GDM1 (cell line): ENCODE measurements around the gene ANKZF1.
A peak's percentile ranks its signal among the peaks of the same experiment; 100 is the strongest.

Source experiments
- DNase-seq: peaks from one replicate; lab custom pipeline; 2025; lab: John Stamatoyannopoulos, UW

Gene ANKZF1

DNA sequence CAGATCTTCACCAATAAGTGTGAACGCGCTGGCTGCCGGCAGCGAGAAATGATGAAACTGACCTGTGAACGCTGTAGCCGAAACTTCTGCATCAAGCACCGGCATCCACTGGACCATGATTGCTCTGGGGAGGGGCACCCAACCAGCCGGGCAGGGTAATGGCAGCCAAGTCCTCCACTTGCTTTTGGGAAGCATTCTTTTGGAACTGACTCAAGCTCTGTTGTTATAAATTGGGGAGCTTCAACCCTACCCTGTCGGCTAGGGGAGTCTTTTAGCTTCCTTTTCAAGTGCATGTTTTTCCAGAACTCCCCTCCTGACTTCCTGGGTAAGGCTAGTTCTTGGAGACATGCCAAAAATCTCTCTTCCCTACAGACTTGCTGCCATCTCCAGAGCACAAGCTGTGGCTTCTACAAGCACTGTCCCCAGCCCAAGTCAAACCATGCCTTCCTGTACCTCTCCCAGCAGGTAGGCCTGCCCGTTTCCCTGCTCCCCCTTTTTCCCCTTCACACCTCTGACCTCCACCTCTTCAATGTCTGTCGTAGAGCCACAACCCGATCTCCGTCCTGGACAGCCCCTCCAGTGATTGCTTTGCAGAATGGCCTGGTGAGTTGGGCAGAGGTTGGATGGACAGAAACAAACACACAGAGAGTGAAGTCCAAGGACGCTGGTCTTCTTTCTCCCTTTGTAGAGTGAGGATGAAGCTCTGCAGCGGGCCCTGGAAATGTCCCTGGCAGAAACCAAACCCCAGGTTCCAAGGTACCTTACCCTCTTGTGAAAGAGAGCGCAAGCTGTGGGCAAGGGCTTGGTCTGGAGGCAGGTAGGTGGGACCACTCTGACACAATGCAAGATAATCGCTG is 21.5 kb upstream of the ANKZF1 start:
- no peak for DNase-seq

- DNase-seq: peak; percentile 72
Measured at GRCh38 chr2:219209236-219210195, 20.1 kb upstream of the ANKZF1 start.

GRCh38 chr2:219210196-219210885 is 19.3 kb upstream of the ANKZF1 start:
- no peak for DNase-seq

- no peak for DNase-seq
Measured at GRCh38 chr2:219210886-219211362, 18.7 kb upstream of the ANKZF1 start.

DNA sequence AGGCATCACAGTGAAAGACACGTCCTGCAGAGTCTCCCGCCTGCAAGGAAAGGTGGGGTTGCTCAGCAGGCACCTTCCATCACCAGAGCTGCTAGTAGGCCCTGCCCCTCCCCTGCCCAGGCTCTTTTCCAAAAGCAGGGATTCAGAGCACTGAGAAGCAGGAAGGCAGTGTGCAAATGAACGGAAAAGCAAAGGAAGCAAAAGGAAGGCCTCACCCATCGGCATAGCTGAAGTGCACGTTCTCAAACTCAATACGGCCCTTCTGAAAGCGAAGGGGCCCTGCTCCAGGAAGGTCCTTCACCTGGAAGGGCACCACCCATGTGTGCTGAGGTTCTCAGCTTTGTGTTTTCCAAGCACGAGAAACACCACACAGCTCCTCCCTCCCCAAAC is 16.6 kb upstream of the ANKZF1 start:
- DNase-seq: no peak

- no peak for DNase-seq
Measured at GRCh38 chr2:219213486-219214071, 16.0 kb upstream of the ANKZF1 start.

- DNase-seq: no peak
Measured at GRCh38 chr2:219214141-219214540, 15.5 kb upstream of the ANKZF1 start.

GRCh38 chr2:219214786-219215185 is 14.8 kb upstream of the ANKZF1 start:
- DNase-seq: no peak

DNA sequence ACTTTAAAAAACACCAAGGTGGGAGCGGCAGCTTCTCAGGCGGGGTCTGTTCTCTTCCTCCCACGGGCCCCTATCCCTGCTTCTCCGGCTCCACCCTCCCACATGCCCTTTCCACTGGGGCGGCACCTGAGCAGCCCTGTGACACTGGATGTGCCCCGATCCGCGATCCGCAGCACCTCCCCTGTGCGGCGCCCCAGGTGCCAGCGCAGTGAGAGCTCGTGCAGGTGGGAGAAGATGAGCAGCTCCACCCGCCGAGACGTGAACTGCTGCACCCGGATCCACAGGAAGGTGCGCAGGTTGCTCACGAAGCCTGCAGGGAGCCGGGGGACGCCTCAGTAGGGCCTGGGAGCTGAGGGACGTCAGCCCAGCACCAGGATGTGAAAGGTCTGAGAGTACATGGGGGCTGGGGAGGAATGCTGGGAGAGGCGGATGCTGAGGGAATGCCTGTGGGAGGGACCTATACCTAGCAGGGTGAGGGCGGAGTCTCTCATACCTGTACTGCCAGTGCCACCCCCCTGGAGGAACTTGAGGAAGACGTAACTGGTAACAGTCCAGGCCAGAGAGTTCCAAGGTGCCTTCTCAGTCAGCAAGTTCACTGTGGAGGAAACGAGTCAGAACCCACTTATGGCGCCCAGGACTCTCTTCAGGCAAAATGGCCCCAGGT is 13.6 kb upstream of the ANKZF1 start:
- no peak for DNase-seq

DNA sequence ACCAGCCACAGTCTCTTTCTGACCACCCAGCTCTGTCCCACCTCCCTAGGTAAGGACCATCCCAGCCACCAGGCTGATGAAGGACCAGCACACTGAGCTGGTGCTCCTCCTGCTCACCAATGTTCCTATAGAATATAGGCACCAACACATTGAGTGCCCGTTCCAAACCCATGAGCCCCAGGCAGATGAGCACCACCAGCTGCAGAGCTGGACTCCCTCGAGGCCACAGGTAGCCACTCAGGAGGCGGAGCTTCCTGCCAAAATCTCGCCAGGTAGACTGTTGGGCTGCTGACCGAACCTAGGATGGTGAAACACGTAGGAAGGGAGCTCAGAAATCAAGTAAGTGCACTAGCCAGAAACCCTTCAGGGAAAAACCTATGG is 13.1 kb upstream of the ANKZF1 start:
- DNase-seq: no peak

GRCh38 chr2:219218217-219218731 is 11.3 kb upstream of the ANKZF1 start:
- no peak for DNase-seq

GRCh38 chr2:219218732-219219701 is 10.6 kb upstream of the ANKZF1 start, which contains the start of gene ABCB6:
Gene ABCB6, minus strand, starts transcription at chr2:219218958. Its CDS starts 285 bp downstream, at chr2:219218673.
- DNase-seq: no peak

GRCh38 chr2:219219784-219220532 is 9.6 kb upstream of the ANKZF1 start:
- DNase-seq: no peak

DNA sequence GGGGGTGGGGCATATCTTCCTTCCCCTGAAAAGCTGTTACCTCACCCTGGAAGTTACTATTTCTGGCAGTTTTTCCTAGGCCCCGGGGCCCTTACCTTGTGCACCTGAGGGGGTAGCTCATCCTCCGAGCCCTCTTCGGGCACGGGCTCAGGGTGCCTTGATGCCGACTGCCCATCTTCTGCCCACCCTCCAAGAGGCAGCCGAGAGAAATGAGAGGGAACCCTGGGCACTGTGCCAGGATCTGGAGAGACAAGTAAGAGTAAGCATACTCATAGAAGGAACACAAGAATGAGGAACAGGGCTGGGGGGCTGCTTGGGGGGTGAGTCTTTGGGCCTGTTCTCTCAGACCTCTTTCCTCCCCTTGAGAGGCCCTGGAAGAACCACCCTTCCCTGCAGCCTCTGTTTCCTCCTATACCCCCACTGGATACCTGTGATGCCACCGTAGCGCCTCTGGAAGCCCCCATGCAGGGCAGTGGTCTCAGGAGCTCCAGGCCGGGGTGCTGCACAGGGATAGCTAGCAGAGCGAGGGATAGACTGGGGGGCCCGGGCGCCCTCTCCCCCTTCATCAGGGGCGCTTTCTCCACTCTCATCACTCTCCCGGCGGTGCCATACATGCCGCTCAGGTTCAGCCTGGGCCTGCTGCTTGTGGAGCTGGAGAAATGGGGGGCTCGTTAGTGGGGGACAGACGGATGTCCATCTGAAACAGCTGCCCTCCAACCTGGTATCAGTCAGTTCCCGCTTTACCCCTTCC is 8.8 kb upstream of the ANKZF1 start:
- DNase-seq: no peak

- no peak for DNase-seq
Measured at GRCh38 chr2:219221957-219222518, 7.6 kb upstream of the ANKZF1 start.

DNA sequence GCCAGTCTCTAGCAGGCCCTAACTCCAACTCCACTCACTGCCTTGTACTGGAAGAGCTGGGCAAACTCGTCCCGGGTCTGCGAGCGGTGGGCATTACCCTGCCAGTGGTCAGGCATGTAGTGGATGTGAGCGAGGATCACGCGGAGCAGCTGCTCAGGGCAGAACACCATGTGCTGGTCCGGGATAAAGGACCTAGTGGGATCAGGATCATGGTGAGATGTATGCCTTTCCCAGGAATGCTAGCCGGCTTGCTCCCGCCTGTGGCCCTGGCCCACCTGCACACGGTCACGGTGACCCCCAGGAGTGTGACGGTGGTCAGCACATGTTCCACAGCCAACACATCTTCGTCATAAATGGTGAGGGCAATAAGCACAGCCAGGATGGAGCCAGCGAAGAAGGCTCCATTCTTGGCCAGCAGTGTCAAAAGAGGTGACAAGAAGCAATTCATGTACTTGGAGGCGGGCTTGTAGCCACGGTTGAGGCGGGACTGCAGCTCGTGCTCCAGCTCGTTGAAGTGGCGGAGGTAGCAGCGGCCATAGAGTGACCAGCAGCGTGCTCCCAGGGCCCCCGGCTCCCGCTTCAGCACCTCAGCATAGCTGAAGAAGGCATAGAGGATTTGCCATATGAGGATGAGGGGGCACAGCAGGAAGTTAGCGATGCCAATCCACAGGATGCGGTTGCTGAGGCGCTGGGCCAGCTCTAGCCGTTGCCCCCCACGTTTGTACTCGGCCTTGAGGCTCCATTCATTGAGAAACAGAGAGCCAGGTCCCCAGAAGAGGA is 5.6 kb upstream of the ANKZF1 start:
- DNase-seq: no peak

DNA sequence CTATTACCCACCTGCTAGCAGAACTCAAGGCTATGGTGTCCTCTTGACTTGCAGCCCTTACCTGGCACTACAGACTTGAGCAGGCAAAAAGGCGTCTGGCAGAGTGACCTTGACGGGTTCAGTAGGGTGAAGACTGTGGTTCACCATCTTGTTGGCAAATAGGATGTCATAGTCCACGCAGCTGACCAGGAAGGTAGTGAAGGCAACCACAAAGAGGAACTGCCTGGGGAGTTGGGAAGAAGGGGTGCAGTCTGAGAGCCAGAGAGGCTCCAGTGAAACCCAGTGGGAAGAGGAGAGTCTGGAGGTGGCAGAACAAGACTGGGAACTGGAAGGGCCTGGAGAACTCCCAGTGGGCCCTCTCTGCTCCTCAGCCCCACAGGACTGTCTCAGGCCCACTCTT is 4.3 kb upstream of the ANKZF1 start:
- peak; percentile 19 for DNase-seq
